Central memory CD8-positive, alpha-beta T cell (primary cell): ENCODE results near the gene ZNF433.
A peak's percentile ranks its signal among the peaks of the same experiment; 100 is the strongest.
"Not testable (repeated sequence)": the region's sequence is repeated elsewhere in the genome, so short reads cannot be mapped to it uniquely, and the experiment has no call there.

ENCODE experiments used
- ATAC-seq: fragments of 150-1000 bp; cut with Tn5 transposase; replicated peaks from 2 replicates; pipeline ENCODE4 v1.10.0; 2022; ENCODE audit warnings: mild to moderate bottlenecking, moderate FRiP score, moderate number of reproducible peaks; ENCODE audit not compliant: poor library complexity, severe bottlenecking; ENCODE audit errors: extremely low read depth
- DNase-seq, 2 donors: peaks; one replicate each; pipeline ENCODE4 v3.0.0; 2021; ENCODE audit warnings: low spot score in 2 of 2
- H3K27ac Mint-ChIP-seq: one replicate; pipeline ENCODE4 v1.8.0; 2022; ENCODE audit warnings: low read depth, mild to moderate bottlenecking, moderate library complexity, mixed read lengths
- H3K27me3 Mint-ChIP-seq: one replicate; pipeline ENCODE4 v1.8.0; 2022; ENCODE audit warnings: mixed read lengths
- H3K36me3 Mint-ChIP-seq: one replicate; pipeline ENCODE4 v1.8.0; 2022; ENCODE audit warnings: mild to moderate bottlenecking, moderate library complexity, mixed read lengths; ENCODE audit not compliant: insufficient read depth
- H3K4me1 Mint-ChIP-seq: one replicate; pipeline ENCODE4 v1.8.0; 2022; ENCODE audit warnings: mixed read lengths
- H3K4me3 Mint-ChIP-seq: one replicate; pipeline ENCODE4 v1.8.0; 2022; ENCODE audit warnings: mild to moderate bottlenecking, moderate library complexity, mixed read lengths
- H3K9me3 Mint-ChIP-seq: one replicate; pipeline ENCODE4 v1.8.0; 2022; ENCODE audit warnings: mixed read lengths

ZNF433 gene

GRCh38 chr19:12035220-12036172 lies at the start of gene ZNF433:
ZNF433 (minus strand) TSS chr19:12035679; CDS start chr19:12035539, 140 bp downstream.
- DNase-seq (peak; percentile 14 to 16), ATAC-seq (peak; percentile 65)
- Mint-ChIP-seq H3K9me3 (no peaks in the 10 kb centered on the region), H3K27me3 (no peaks in the 10 kb centered on the region), H3K27ac (no peak within 1 kb of the TSS), H3K36me3 (peaks cover 4% of the 10 kb centered on the region), H3K4me3 (peak within 1 kb of the TSS; percentile 72), H3K4me1 (no peaks in the 10 kb centered on the region)

- H3K36me3 Mint-ChIP-seq, DNase-seq, H3K27me3 Mint-ChIP-seq, H3K27ac Mint-ChIP-seq, H3K4me1 Mint-ChIP-seq, ATAC-seq, H3K4me3 Mint-ChIP-seq, H3K9me3 Mint-ChIP-seq: not testable (repeated sequence)
These were observed 47.9 kb upstream of the ZNF433 start for GRCh38 chr19:12083336-12083735.

GRCh38 chr19:12077375-12077774 lies 41.9 kb upstream of the ZNF433 start:
- no peak overlapping the region for H3K4me3 Mint-ChIP-seq
- H3K9me3 Mint-ChIP-seq: peaks cover 14% of the 10 kb centered on the region
- DNase-seq (no peak), ATAC-seq (no peak)
- no peak overlapping the region for H3K27ac Mint-ChIP-seq
- peaks cover 15% of the 10 kb centered on the region for H3K36me3 Mint-ChIP-seq
- H3K4me1 Mint-ChIP-seq: no peaks in the 10 kb centered on the region
- H3K27me3 Mint-ChIP-seq: no peaks in the 10 kb centered on the region

GRCh38 chr19:12076331-12076730 lies 40.9 kb upstream of the ZNF433 start:
- not testable (repeated sequence) for H3K4me3 Mint-ChIP-seq, H3K27ac Mint-ChIP-seq, ATAC-seq, DNase-seq, H3K27me3 Mint-ChIP-seq, H3K4me1 Mint-ChIP-seq
- Mint-ChIP-seq H3K36me3 (peaks cover 15% of the 10 kb centered on the region), H3K9me3 (peaks cover 14% of the 10 kb centered on the region)

- Mint-ChIP-seq H3K27me3 (no peaks in the 10 kb centered on the region), H3K36me3 (peaks cover 15% of the 10 kb centered on the region), H3K27ac (no peak overlapping the region), H3K9me3 (peaks cover 14% of the 10 kb centered on the region), H3K4me1 (no peaks in the 10 kb centered on the region), H3K4me3 (no peak overlapping the region)
- no peak for DNase-seq
- no peak for ATAC-seq
These were observed 40.2 kb upstream of the ZNF433 start for GRCh38 chr19:12075538-12076139.

GRCh38 chr19:12064590-12065538 lies 29.4 kb upstream of the ZNF433 start, which contains the start of gene ZNF844:
ZNF844 (plus strand) TSS chr19:12064731; CDS start chr19:12064874, 143 bp downstream.
- ATAC-seq (peak; percentile 72), DNase-seq (peak; percentile 27 to 37)
- Mint-ChIP-seq H3K36me3 (no peaks in the 10 kb centered on the region), H3K4me3 (peak within 1 kb of the TSS; percentile 82), H3K27me3 (no peaks in the 10 kb centered on the region), H3K9me3 (no peaks in the 10 kb centered on the region), H3K4me1 (no peaks in the 10 kb centered on the region), H3K27ac (peak within 1 kb of the TSS; percentile 71)

- no peak overlapping the region for H3K27ac Mint-ChIP-seq
- ATAC-seq (no peak), DNase-seq (no peak)
- peaks cover 5% of the 10 kb centered on the region for H3K9me3 Mint-ChIP-seq
- peaks cover 25% of the 10 kb centered on the region for H3K27me3 Mint-ChIP-seq
- no peak overlapping the region for H3K4me3 Mint-ChIP-seq
- peaks cover 3% of the 10 kb centered on the region for H3K36me3 Mint-ChIP-seq
- peaks cover 15% of the 10 kb centered on the region for H3K4me1 Mint-ChIP-seq
These were observed 20.3 kb upstream of the ZNF433 start for GRCh38 chr19:12055784-12056183.

GRCh38 chr19:12052497-12053169 lies 17.2 kb upstream of the ZNF433 start, which contains the start of gene ZNF878:
ZNF878 (minus strand) TSS chr19:12052961; CDS start chr19:12052801, 160 bp downstream.
- peaks cover 5% of the 10 kb centered on the region for H3K9me3 Mint-ChIP-seq
- H3K27ac Mint-ChIP-seq: no peak within 1 kb of the TSS

GRCh38 chr19:12052091-12052496 lies 16.6 kb upstream of the ZNF433 start:
- Mint-ChIP-seq H3K36me3 (peaks cover 3% of the 10 kb centered on the region), H3K9me3 (peaks cover 5% of the 10 kb centered on the region), H3K4me1 (peaks cover 15% of the 10 kb centered on the region), H3K27me3 (peaks cover 25% of the 10 kb centered on the region), H3K4me3 (peak overlapping the region; percentile 76), H3K27ac (no peak overlapping the region)
- ATAC-seq: peak; percentile 40
- no peak for DNase-seq

More at GRCh38 chr19:12052497-12053169, 17.2 kb upstream of the ZNF433 start, which contains the start of gene ZNF878:
- H3K36me3 Mint-ChIP-seq: peaks cover 3% of the 10 kb centered on the region
- H3K4me3 Mint-ChIP-seq: peak within 1 kb of the TSS; percentile 76
- H3K27me3 Mint-ChIP-seq: peaks cover 25% of the 10 kb centered on the region
- peak; percentile 73 for ATAC-seq
- peaks cover 15% of the 10 kb centered on the region for H3K4me1 Mint-ChIP-seq
- DNase-seq: no peak

- peaks cover 3% of the 10 kb centered on the region for H3K36me3 Mint-ChIP-seq
- H3K4me1 Mint-ChIP-seq: peaks cover 10% of the 10 kb centered on the region
- peaks cover 10% of the 10 kb centered on the region for H3K27me3 Mint-ChIP-seq
- no peak for ATAC-seq
- DNase-seq: no peak
- H3K4me3 Mint-ChIP-seq: no peak overlapping the region
- H3K9me3 Mint-ChIP-seq: peaks cover 18% of the 10 kb centered on the region
- no peak overlapping the region for H3K27ac Mint-ChIP-seq
These were observed 12.4 kb upstream of the ZNF433 start for GRCh38 chr19:12047868-12048267.

GRCh38 chr19:12043752-12044422 lies 8.4 kb upstream of the ZNF433 start:
- Mint-ChIP-seq H3K4me3 (no peak overlapping the region), H3K27me3 (no peaks in the 10 kb centered on the region), H3K9me3 (peaks cover 17% of the 10 kb centered on the region), H3K36me3 (no peaks in the 10 kb centered on the region), H3K4me1 (no peaks in the 10 kb centered on the region), H3K27ac (no peak overlapping the region)
- DNase-seq (no peak), ATAC-seq (no peak)
